GM18498 (cell line): Measurements from ENCODE around the gene MALAT1.
"Not testable (repeated sequence)": the region's sequence is repeated elsewhere in the genome, so short reads cannot be mapped to it uniquely, and the experiment has no call there.

Experiments used
- ATAC-seq: cut with Tn5 transposase; IDR thresholded peaks from one replicate; pipeline ENCODE4 v1.9.1; 2021; ENCODE audit warnings: mild to moderate bottlenecking, moderate library complexity; ENCODE audit not compliant: unreplicated experiment

MALAT1 gene

DNA sequence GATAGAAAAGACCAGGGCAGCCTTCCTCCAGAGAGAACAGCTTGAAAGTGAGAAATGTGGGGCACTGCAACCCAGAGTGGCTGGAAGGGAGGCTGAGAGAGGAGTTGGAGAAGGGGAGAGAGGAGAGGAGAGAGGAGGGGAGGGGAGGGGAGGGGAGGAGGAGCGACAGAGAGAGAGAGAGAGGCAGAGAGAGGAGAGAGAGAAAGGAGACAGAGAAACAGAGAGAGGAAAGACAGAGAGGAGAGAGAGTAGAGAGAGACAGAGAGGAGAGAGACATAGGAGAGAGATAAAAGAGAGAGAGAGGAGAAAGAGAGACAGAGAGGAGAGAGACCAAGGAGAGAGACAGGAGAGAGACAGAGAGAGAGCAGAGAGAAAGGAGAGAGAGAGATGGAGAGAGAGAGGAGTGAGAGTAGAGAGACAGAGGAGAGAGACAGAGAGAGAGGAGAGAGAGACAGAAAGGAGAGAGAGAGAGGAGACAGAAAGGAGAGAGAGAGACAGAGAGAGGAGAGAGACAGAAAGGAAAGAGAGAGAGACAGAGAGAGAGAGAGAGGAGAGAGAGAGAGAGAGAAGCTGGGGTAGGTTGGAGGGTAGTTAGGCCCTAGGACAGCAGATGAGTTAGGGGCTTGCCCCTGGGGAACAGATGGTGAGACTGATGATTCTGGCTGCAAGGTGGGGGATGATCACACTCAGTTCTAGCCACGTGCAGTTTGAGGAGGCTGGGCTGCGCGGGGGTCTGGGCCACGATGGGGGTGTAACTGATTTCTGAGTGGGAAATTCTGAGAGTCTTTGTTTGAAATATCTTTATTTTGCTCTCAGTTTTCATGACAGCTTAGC is 17.5 kb downstream of the MALAT1 start:
- no peak for ATAC-seq

DNA sequence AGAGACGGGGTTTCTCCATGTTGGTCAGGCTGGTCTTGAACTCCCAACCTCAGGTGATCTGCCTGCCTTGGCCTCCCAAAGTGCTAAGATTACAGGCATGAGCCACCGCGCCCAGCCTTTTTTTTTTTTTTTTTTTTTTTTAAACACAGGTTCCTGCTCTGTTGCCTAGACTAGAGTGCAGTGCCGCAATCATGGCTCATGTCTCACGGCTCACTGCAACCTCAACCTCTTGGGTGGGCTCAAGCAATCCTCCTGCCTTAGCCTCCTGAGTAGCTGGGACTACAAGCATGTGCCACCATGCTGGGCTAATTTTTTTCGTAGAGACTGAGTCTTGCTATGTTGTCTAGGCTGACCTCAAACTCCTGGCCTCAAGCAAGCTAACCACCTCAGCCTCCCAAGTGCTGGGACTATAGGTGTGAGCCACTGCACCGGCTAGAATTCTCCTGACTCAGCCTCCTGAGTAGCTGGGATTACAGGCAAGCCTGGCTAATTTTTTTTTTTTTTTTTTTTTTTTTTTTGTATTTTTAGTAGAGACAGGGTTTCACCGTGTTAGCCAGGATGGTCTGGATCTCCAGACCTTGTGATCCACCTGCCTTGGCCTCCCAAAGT is 20.2 kb downstream of the MALAT1 start:
- not testable (repeated sequence) for ATAC-seq

DNA sequence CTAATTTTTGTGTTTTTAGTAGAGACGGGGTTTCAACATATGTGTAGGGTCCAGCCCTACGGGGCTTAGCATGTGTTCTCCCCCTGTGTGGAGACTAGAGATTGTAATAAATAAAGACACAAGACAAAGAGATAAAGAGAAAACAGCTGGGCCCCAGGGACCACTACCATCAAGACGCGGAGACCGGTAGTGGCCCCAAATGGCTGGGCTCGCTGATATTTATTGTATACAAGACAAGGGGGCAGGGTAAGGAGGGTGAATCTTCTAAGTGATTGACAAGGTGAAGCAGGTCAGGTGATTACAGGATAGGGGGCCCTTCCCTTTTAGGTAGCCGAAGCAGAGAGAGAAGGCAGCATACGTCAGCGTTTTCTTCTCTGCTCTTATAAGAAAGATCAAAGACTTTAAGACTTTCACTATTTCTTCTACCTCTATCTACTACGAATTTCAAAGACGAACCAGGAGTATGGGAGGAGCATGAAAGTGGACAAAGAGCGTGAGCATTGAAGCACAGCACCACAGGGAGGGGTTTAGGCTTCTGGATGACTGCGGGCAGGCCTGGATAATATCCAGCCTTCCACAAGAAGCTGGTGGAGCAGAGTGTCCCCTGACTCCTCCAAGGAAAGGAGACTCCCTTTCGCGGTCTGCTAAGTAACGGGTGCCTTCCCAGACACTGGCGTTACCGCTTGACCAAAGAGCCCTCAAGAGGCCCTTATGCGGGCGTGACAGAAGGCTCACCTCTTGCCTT is 23.1 kb downstream of the MALAT1 start:
- ATAC-seq: not testable (repeated sequence)

DNA sequence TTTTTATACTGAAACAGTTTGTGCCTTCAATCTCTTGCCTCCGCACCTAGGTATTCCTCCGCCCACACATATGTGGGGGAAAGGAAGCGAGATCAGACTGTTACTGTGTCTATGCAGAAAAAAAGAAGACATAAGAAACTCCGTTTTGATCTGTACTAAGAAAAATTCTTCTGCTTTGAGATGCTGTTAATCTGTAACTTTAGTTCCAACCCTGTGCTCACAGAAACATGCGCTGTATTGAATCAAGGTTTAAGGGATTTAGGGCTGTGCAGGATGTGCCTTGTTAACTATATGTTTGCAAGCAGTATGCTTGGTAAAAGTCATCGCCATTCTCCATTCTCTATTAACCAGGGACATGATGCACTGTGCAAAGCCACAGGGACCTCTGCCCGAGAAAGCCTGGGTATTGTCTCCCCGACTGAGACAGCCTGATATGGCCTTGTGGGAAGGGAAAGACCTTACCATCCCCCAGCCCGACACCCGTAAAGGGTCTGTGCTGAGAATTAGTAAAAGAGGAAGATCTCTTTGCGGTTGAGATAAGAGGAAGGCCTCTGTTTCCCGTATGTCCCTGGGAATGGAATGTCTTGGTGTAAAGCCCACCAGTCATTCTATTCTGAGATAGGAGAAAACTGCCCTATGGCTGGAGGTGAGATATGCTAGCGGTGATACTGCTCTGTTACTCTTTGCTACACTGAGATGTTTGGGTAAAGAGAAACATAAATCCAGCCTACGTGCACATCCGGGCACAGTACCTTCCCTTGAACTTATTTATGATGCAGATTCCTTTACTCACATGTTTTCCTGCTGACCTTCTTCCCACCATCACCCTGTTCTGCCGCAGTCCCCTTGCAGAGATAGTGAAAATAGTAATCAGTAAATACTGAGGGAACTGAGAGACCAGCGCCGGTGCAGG is 24.1 kb downstream of the MALAT1 start:
- ATAC-seq: not testable (repeated sequence)

DNA sequence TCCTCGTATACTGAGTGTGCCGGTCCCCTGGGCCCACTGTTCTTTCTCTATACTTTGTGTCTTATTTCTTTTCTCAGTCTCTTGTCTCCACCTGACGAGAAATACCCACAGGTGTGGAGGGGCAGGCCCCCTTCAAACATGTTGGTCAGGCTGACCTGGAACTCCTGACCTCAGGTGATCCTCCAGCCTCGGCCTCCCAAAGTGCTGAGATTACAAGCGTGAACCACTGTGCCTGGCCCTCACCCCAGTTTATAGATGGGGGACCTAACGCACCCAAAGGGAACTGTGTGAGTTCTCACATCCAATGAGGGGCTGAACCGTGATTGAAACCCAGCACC is 24.8 kb downstream of the MALAT1 start:
- not testable (repeated sequence) for ATAC-seq

DNA sequence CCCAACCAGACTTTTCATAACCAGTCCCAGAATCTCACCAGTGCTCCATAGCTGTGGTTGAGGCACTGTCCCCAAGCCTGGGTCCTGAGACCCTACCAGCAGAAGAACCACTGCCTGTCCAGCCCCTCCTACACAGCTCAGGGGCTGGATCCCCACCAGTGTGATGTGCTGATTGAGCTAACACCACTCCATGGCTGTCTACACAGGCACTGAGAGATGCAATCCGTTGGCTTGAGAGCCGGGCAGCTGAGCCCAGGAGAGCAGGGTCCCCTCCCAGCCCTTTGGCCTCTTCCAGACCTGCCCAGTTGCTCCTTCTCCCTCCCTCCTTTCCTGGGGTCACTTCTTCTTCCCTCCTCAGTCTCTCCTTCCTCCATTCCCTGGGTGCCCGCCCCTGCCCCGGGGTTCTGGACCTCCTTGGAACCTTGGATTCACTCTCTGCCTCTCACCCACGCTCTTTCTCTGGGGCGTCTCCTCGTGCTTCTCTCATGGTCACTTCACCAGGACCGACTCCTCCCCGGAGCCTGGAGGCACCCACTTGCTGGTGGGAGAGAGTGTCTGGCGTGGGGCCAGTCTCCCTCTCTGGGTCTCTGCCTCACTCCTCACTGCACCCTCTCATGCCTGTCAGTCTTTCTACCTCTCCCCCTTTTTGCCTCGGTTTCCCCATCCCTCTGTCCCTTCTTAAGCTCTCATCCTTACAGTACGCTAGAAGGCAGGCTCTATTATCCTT is 25.3 kb downstream of the MALAT1 start:
- no peak for ATAC-seq

DNA sequence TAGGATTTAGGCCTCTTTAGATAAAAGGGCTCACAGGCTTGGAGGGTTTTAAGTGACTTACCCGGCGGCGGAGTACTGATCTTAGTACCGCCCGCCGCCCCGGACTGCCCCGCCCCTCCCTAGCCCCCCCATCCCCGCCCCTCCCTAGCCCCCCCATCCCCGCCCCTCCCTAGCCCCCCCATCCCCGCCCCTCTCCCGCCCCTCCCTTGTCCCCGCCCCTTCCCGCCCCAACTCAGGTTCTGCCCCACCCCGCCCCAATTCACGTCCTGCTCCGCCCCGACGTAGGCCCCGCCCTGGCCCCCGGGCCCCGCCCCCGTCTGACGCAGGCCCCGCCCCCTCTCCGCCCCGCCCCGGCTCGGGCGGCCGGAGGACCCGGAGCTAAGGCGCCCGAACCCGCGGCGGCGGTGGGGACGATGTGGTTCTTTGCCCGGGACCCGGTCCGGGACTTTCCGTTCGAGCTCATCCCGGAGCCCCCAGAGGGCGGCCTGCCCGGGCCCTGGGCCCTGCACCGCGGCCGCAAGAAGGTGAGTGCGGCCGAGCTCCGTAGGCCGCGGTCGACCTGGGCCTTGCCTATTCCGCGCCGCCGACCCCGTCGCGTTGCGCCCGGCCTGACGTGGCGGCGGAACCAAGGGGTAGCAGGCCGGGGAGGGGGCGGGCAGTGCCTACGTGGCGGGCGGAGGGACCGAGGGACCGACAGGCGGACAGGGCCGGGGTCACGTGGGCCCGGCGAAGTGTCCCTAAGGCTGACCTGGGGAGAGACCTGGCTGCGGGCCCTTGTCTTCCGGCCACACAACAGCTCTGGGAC is 26.1 kb downstream of the MALAT1 start, which contains the start of gene SCYL1:
TSS of gene SCYL1 (plus strand) at position 343 of the 805 bp plus-strand sequence. CDS start at position 414, 71 bp downstream.
- ATAC-seq: peak; percentile 70

DNA sequence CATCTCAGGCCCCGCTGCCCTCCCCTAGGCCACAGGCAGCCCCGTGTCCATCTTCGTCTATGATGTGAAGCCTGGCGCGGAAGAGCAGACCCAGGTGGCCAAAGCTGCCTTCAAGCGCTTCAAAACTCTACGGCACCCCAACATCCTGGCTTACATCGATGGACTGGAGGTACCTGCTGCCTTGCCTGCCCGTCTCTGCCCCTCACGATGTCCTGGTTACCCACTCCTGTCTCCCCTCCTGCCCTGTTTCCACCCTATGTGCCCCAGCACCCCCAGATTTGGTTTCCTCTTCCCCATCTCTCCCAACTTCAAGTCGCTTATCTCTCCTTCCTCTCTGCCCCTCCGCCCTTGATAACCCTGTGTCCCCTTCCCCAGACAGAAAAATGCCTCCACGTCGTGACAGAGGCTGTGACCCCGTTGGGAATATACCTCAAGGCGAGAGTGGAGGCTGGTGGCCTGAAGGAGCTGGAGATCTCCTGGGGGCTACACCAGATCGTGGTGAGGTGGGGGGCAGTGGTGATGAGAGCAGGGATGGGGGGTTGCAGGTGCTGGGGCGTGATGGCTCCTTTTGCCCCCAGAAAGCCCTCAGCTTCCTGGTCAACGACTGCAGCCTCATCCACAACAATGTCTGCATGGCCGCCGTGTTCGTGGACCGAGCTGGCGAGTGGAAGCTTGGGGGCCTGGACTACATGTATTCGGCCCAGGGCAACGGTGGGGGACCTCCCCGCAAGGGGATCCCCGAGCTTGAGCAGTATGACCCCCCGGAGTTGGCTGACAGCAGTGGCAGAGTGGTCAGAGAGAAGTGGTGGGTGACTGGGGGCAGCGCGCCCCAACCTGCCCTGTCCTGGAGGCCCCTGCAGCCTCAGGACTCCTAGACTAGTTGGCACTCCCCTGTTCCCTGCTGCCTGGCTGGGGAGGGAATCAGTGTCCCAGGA is 27.0 kb downstream of the MALAT1 start:
- ATAC-seq: no peak

DNA sequence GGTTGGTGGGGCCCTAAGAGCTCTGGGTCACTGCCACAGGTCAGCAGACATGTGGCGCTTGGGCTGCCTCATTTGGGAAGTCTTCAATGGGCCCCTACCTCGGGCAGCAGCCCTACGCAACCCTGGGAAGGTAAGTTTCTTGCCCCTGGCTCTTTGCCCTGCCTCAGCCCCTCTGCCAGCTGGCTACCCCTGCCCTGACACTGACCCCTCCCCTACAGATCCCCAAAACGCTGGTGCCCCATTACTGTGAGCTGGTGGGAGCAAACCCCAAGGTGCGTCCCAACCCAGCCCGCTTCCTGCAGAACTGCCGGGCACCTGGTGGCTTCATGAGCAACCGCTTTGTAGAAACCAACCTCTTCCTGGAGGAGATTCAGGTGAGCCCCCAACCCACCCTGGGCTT is 27.9 kb downstream of the MALAT1 start:
- no peak for ATAC-seq

DNA sequence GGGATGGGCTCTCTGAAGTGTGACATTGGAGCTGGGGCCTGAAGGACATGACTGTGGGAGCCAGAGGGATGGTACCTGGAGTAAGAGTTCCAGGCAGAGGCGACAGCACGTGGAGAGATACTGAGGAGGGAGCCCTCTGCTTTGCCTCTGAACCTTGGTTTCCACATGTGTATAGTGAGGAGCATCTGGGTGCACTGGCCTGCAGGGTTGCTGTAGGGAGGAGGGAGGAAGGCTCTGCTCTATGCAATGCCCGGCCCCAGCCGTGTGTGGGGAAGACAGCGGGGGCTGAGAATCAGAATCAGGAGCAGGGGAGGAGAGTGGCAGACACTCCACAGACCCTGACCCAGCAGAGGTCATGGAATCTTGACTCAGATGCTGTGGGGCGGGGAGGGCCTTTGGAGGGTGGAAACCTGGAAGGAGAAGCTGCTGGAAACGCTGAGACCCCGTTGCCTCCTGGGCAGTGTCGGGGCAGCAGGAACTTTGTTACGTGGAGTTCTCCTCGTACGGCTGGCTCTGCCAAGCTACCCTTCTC is 30.0 kb downstream of the MALAT1 start:
- no peak for ATAC-seq

DNA sequence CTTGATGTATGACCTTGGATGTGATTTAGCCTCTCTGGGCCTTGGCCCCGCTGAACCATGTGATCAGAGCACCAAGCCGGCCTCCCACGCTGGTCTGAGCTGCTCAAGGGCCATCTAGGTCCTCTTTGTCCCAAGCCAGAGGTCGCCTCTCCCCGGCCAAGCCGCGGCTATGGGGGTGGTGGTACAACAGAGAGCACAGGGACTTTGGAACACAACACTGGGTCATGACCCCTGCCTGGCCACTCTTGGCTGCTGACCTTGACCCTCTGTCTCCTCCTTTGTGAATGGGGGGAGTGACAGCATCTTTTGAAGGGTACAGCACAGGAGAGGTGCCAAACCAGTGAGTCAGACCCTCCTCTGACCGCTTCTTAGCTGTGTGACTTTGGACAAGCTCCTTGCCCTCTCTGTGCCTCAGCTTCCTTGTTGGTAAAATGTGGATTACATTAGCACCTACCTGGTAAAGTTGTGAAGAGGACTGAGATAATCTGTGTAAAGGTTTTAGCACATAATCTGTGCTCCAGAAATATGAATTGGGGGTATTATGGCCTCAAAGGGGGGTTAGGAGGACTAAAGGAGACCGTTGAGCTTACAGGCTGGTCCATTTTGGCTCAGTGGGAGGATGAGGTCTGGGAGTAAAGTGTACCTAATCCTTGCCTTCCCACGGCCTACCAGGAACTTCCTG is 30.8 kb downstream of the MALAT1 start:
- ATAC-seq: no peak

DNA sequence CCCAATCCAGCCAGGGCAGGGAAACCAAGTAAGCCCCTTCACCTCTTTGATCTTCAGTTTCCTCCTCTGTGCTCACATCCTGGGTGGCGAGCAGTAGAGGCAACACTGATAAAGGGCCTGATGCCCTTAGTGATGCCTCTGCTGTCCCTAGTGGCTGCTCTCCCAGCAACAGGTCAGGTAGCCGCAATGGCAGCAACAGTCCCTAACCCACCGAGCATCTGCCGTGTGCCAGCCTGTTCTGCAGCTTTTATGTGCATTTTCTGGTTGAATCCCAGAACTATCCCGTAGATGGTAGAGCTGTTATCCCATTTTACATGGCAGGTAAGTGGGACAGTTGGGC is 31.3 kb downstream of the MALAT1 start:
- ATAC-seq: no peak

DNA sequence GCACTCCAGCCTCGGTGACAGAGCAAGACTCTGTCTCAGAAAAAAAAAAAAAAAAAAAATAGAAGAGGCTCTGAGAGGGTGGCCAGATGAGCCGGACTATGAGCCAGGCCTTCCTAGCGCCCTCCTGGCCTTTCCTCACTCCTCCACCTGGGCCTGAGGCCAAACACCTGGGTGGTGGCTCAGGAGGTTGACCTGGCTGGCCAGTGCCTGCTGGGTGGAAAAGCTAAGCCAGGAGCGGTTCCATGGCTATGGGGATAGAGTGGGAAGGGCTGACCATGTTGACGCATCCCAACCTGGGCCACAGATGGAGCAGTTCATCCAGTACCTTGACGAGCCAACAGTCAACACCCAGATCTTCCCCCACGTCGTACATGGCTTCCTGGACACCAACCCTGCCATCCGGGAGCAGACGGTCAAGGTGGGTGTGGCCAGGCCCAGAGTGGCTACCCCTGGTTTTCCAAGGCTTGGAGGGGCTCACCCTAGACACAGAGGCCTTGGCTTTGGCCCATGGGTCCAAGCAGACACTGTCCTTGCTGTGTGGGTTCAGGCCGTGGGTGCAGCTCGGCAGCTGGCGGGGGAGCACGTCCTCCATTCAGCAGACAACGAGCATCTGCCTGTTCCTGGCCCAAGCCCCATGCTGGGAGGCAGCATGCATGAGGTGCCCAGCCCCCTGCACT is 33.7 kb downstream of the MALAT1 start:
- no peak for ATAC-seq

DNA sequence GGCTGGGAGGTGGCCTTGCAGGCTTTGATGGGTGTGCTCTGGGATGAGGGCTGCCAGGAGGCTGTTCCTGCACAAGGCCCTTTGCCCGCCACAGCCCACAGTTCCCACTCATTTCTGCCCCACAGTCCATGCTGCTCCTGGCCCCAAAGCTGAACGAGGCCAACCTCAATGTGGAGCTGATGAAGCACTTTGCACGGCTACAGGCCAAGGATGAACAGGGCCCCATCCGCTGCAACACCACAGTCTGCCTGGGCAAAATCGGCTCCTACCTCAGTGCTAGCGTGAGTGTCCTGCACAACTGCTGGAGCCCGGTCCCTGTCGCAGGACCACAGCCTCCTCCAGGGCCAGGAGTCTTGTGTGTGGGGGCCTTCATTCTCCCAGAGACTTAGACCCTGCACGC is 36.3 kb downstream of the MALAT1 start:
- no peak for ATAC-seq

DNA sequence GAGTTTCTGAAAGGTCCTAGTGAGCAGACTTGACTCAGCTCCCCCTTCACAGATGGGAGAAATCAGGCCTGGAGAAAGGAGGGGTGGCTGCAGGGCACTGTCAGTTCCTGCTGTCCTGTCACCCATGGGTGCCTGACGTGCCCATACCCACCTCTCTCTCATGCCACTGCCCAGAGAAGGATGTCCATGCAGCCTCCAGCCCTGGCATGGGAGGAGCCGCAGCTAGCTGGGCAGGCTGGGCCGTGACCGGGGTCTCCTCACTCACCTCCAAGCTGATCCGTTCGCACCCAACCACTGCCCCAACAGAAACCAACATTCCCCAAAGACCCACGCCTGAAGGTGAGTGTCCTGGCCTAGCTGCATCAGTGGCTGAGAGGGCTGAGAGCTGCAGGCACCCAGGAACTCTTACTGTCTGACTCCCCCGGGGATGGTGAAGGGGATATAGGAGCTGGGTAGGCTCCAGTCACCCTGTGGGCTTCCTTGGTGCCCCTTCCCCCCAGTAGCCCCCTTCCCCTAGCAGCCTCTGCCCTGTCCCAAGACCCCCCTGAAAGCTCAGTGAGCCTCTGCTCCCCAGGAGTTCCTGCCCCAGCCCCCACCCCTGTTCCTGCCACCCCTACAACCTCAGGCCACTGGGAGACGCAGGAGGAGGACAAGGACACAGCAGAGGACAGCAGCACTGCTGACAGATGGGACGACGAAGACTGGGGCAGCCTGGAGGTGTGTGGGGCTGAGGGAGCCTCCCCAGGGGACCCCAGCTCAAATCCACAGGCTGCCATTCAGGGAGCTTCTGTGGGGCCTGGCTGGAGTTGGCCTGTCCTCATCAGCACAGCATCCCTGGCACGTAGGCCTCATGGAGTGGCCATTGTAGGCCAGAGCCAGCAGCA is 37.8 kb downstream of the MALAT1 start:
- no peak for ATAC-seq

DNA sequence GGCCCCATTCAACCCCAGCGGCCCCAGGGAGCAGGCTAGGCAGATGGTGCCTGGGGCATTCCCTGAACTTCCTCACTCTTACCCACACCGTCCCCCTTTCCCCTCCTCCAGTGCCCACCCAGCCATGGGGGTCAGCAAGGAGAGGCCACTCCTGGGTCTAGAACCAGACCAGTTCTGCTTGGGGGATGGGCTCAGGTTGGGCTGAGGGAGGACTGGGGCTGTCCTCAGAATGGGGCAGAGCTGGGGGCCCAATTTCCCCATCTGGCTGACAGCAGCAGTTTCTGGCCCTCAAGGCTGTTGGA is 38.4 kb downstream of the MALAT1 start:
- no peak for ATAC-seq
